ENCODE data around the gene ZFY.
A peak's percentile ranks its signal among the peaks of the same experiment; 100 is the strongest.

ZFY gene

GRCh38 chrY:2934861-2935715 is at the start of gene ZFY:
ZFY (plus strand) TSS chrY:2935381; CDS start chrY:2953937, 18,556 bp downstream.
- peak; percentile 25 for DNase-seq

DNA sequence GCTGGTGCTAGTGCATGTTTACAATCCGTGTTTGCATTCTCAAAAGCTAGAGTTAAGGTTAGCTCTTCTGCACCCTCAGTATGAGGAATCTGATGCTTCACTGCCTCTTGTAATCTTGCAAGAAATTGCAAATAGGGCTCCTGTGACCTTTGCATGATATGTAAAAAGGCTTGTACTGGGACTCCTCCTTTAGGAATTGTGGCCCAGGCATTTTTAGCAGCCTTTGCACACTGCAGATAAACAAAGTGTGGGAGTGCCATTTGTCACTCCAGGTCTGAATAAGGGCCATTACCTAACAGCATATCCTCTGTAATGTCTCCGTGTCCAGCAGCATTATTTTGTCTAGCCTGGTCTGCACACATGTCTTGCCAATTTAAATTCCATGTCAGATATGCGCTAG is 49.3 kb upstream of the ZFY start:
- no peak for DNase-seq

DNA sequence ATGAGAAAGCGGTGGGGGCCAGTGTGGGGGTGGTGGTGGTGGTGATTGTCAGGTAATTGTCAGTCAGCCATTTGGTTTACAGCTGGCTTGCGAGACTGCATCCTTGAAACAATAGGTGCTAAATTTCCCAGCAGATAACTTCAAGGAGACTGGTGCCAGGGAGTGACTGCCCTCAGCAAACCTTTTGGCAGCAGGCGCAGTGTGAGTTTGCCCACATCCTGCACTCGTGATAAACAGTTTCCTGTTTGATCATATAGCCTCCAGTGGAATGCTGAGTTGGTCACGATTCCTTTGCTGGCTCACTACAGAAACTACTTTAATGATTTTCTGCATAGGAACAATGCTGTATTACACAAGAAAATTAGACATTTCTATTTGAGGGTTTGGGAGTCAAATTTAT is 47.8 kb upstream of the ZFY start:
- peak; percentile 11 for DNase-seq

DNA sequence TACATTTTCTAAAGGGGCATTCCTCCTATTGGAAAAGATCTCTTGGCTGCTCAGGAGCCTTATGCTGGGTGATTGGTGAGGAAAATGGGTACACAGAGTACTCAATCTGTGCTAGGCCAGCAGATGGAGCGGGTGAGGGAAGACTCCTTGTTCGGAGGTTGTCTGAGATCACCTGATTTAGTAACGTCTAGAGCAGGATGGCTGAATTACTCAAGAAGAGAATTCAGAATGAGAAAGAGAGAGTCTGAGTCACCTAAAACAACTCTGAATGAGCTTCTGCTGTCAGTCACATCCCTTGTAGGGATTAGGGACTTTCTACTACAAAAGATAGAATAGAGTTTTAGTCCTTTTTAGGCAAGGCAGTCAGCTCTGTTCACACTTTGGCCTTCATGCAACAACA is 47.2 kb upstream of the ZFY start:
- DNase-seq = no peak

DNA sequence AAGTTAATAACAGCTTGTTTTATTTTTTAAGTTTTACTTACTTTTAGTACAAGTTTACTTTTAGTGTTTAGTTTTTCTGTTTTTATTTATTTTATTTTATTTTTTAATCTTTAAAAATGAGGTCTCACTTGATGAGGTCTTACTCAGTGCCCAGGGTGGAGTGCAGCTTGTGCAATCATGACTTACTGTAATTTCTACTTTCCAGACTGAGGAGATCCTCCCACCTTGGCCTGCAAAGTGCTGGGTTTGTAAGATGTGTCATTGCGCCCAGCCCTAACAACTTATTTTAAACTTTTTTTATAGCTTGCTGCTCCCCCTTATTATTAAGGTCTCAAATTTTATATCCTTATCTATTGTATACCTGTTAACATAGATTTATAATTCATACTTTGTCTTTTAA is 41.7 kb upstream of the ZFY start:
- no peak for DNase-seq

GRCh38 chrY:2896050-2896449 is 39.1 kb upstream of the ZFY start:
- DNase-seq = no peak

DNA sequence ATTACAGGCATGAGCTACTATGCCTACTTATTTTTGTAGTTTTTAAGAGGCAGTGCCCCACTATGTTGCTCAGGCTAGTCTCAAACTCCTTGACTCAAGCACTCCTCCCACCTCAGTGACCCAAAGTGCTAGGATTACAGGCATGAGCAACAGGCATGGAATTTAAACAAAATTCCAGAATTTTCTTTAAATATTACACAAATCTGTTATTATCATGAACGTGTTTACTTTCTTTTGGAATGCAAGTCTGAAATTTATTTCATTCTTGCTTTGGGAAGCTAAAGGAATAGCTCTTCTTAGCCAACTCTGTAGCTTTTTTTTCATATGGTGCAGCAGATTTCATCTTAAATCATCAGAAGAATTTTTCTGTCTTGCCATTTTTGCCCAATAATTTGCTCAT is 27.8 kb upstream of the ZFY start:
- DNase-seq = no peak

DNA sequence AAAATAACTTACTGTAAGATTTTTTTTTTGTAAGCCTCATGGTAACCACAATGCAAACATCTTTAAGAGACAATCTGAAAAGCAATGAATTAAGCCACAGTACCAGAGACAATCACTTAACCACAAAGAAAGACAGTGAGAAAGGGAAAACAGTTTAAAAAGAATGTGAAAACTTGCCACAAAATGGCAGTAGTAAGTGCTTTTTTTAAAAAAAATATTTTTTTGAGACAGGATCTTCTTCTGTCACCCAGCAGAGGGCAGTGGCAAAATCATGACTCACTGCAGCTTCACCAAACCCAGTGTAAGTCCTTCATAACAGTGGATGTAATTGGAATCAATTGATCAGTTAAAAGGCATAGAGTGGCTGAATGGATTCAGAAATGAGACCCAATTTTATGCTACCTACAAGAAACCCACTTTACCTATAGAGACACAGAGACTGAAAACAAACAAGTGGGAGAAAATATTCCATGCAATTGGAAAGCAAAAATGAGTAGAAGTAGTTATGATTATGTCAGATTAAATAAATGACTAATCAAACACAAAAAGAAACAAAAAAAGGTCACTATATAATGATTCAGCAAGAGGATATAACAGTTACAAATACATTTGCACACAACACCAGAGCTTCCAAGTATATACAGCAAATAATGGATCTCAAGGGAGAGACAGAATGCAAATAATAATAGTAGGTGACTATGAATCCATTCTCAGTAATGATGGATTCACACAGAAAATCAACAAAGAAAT is 21.9 kb upstream of the ZFY start:
- peak; percentile 12 for DNase-seq

DNA sequence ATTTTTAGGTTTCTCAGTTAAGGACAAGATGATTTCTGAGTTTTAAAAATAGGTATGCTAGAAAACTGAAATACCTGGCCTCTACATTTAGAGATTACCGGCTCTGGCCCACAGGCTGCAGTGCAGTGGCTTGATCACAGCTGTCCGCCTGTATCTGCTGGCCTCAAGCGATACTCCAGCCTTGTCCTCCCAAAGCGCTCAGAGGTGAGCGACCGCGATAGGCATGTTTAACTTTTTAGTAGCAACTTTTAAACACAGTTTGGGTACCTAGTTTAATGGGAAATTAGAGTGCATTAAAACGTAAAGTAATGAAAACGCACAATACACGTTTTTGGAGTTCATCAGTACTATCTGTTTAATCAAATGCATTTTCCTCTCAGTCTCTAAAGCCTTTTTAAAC is 1.1 kb upstream of the ZFY start:
- peak; percentile 0 for DNase-seq

DNA sequence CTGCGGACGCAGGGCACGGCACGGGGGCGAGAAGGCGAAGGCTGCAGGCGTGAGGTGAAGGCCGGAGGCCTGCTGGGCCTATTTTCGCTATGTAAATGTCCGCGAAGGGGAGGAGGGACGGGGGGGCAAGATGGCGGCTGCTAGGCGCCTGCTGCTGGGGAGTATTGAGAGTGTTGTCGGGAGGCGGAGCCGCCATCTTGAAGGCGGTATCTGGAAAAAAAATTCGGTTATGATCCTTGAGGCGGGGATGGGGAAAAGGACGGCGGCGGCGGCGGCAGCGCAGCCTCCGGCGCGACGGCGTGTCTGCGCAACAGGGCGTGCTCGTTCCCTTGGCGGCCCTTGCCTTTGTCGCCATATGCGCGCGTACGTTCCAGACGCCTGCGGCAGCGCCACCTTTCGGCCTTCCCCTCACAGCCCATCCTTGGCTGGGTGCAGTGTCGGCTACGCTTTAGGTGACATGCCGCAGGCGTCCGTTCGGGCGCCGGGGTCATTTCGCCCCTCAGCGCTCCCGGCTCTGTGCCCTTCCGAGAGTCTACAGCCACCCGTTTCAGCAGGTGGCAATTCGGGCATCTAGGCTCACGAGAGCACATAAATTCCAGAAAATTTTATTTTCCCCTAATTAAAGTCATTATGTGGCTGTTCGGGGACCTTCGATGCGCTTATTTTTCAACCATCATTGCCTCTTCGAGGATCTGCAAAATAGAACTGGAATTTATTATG is 695 bp downstream of the ZFY start:
- peak; percentile 72 for DNase-seq

GRCh38 chrY:2936436-2936750 is 1.2 kb downstream of the ZFY start:
- DNase-seq = no peak

- DNase-seq = no peak
These were observed 2.0 kb downstream of the ZFY start for GRCh38 chrY:2937149-2937548.

- DNase-seq = no peak
These were observed 14.5 kb downstream of the ZFY start for GRCh38 chrY:2949590-2950252.

DNA sequence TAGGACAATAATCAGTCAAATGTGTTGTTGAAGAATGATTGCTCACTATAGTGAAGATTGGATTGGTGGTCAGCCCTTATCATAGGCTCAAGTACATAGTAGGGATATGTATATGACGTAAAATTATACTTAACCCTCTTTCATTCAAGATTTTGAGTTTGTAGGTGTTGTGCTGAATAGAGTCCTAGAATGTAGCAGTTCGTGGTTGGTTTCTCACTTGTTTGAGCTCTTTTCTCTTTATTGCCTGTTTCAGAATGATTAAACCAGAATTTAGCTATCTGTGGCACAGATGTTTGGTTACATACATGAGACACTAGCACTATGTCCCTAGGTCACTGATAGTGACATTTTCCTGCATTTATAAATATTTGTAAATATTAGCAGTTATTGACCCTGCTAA is 15.5 kb downstream of the ZFY start:
- no peak for DNase-seq

GRCh38 chrY:2952912-2953311 is 17.7 kb downstream of the ZFY start:
- DNase-seq = no peak

- no peak for DNase-seq
These were observed 19.6 kb downstream of the ZFY start for GRCh38 chrY:2954735-2955134.

DNA sequence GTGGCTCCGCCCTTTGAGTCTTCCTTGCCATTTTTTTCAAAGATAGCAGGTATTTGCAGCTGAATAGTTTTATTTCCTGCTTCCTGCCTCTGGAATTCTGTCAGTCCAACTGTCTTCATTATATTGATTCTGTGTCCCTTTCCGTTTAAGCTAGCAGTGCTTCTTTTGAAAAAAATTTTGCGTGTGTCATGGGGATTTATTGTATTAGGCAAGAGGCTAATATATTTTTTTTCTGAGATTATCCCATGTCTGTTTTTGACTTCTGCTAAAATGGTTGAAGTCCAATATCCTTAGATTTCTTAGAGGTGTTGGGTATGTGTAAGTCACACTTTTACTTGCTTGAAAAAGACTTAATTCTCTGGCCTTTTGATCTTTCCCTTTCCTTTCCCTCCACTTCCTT is 20.4 kb downstream of the ZFY start:
- no peak for DNase-seq

DNA sequence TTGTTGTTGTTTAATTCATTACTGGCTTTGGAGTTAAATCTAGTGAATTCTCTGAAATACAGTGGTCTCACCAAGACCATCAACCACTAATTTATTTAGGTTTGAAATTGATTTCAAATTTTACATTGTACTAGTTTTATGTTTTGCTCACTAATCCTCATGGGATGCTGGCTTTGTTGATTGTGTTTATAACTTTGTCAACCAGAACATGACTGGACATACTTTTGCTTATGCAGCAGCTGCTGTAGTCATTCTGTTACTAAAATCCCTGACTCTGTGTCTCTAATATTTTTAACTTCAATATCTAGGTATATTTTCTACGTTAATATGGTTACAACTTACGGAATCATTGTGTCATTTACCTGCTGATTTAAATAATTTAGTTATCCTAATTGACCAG is 26.9 kb downstream of the ZFY start:
- DNase-seq = no peak

GRCh38 chrY:2964814-2965213 is 29.6 kb downstream of the ZFY start:
- DNase-seq = no peak

DNA sequence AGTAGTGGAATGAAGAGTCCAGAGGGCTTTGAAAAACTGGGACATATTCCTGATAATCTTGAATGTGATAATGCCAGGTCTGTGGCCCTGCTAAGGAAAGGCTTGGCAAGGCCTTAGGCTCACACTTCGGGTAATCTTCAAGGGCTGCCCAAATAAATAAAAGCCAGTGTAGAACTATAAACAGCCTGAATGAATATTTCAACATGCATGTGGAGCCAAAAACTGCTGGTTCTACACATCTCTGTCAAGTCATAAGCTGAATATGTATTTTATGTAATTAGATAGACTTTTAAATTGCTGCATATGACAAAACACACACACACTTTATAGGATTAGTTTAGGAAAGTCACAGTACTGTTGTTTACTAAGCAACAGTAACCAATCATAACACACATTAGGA is 30.4 kb downstream of the ZFY start:
- no peak for DNase-seq

DNA sequence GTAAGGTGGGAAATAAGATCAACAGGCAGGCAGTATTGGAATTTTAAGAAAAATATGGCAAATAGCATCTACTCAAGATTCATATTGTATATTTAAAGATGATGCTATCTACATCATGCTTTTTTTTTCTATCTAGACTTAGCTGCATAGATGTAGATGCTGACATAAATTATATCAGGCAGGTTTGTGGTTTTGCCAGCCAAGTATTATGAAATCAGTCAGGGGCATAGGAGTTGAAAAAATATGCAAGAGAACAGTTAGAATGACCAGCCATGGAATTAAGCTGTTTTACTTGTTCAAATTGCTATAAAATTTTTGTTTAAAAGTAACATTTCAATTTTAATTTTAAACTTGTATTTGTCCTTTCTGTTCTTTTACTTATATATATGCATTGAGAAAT is 34.4 kb downstream of the ZFY start:
- DNase-seq = no peak

GRCh38 chrY:2972708-2973107 is 37.5 kb downstream of the ZFY start:
- DNase-seq = no peak

DNA sequence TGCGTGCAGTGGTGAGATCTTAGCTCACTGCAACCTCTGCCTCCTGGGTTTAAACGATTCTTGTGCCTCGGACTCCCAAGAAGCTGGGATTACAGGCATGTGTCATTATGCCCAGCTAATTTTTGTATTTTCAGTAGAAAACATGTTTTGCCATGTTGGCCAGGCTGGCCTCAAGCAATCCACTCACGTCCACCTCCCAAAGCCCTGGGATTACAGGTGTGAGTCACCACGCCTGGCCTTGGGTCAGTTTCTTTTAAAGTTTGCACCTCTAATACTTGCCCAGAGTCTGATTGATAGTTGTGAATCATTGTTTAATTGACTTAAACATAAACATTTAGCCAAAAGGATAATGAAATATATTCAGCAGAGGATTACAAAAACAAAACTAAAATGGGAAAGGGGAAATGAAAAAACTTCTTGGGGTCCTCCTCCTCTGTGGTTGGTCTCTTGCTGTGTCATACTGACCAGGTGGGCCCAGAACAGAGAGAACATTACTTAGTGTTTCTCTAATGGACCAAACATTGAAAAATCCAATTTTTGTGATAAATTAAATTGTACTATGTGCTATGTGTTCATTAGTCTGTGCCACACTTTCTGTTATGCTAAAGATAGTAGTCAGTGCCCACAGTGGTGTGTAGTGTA is 38.0 kb downstream of the ZFY start:
- no peak for DNase-seq

All from GF-D8 (cell line).